Upper lobe of left lung (tissue), 6 donors: ENCODE data around the gene CHRNA3. TPM values are rescaled to one million over a fixed set of nuclear protein-coding genes. Genes with fewer than 3 reads are reported as not detected.

Source experiments
- ATAC-seq, 2 donors: fragments of 200-7000 bp; cut with Tn5 transposase; one replicate each; pipeline ENCODE4 v1.9.1; 2022; ENCODE audit warnings: mild to moderate bottlenecking in 2 of 2, moderate library complexity in 2 of 2; ENCODE audit not compliant: low FRiP score in 2 of 2
- DNase-seq, 2 donors: peaks; one replicate each; pipeline ENCODE4 v3.0.0-alpha.2; 2019 to 2020
- H3K27ac ChIP-seq, 4 donors: fragments of 200-600 bp; sonication (generic); one replicate each; pipeline ENCODE4 v1.5.1; 2016 to 2019
- H3K27me3 ChIP-seq, 4 donors: fragments of 200-600 bp; sonication (generic); one replicate each; pipeline ENCODE4 v1.5.1; 2017 to 2019
- H3K36me3 ChIP-seq, 4 donors: fragments of 200-600 bp; sonication (generic); one replicate each; pipeline ENCODE4 v1.5.1; 2016 to 2019
- H3K4me1 ChIP-seq, 4 donors: fragments of 200-600 bp; sonication (generic); one replicate each; pipeline ENCODE4 v1.5.1; 2018 to 2019
- H3K4me3 ChIP-seq, 4 donors: fragments of 200-600 bp; sonication (generic); one replicate each; pipeline ENCODE4 v1.5.1; 2017 to 2019; ENCODE audit warnings: mild to moderate bottlenecking in 2 of 4, moderate library complexity in 1 of 4
- H3K9me3 ChIP-seq, 4 donors: fragments of 200-600 bp; sonication (generic); one replicate each; pipeline ENCODE4 v1.5.1; 2018 to 2019
- POLR2AphosphoS5 ChIP-seq, 2 donors: sonication (generic); formaldehyde crosslinking; IDR thresholded peaks; one replicate each; pipeline ENCODE4 v1.5.1; 2017; ENCODE audit warnings: antibody characterized with exemption in 2 of 2
- WGBS, 2 donors: methylation state at CpG; one replicate each; pipeline ENCODE4 v1.1.5; 2017 to 2018; 5-methylcytosine and 5-hydroxymethylcytosine counted together
- small RNA-seq, 4 donors: library from RNA; depleted of rRNA; stranded (forward); fragments of <200 nt; gene quantifications; one replicate each; pipeline ENCODE3, GENCODE V24; 2016
- total RNA-seq, 6 donors: library from RNA; depleted of rRNA in 4 of 6; stranded (reverse); fragments of >200 nt in 4 of 6; gene quantifications; one replicate each; pipeline versions ENCODE4 v1.1.0 to v1.2.1, GENCODE V29; 2016 to 2021
- donor health status: DM: no; HTN: no; CAD: no; lungs with moderate emphysema.
- donor health status: DM: no; HTN: yes; CAD: no; lungs with severe emphysema.

CHRNA3 gene
- total RNA-seq, 6 donors from 2014 or later: 0.13 to 0.49 (median 0.22) TPM; not detected in 1

DNA sequence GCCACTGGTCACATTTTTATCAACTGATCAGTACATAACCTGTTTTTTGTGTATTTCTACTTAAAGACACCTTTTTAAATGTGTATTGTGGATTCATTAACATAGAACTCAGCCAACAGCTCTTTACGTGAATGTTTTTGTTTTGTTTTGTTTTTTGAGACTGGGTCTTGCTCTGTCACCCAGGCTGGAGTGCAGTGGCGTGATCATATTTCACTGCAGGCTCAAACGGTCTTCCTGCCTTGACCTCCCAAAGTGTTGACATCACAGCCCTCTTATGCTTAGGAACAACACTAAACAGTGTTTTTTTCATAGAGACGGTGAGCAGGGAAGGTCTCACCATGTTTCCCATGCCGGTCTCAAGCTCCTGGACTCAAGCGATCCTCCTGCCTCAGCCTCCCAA, 70.6 kb downstream of the CHRNA3 start:
- H3K27ac ChIP-seq: no peak overlapping the region
- ATAC-seq: no peak
- TF ChIP-seq POLR2AphosphoS5 (IDR thresholded peaks at IDR 0.05): no peak
- WGBS, 2 donors: 73 to 83% methylated on average over 6 of the region's 6 CpGs
- H3K36me3 ChIP-seq: peaks cover 41 to 62% (median 54%) of the 10 kb centered on the region in 4 donors
- H3K9me3 ChIP-seq: no peaks in the 10 kb centered on the region
- no peaks in the 10 kb centered on the region for H3K27me3 ChIP-seq
- no peak overlapping the region for H3K4me3 ChIP-seq
- H3K4me1 ChIP-seq: no peaks in the 10 kb centered on the region
- DNase-seq: no peak

Small RNA genes lying within 50 kb of the gene (small RNA-seq; reads per million reads assigned to genes)
- 0 reads per million in 4 donors for gene AC067863.2

Other genes starting within 250 kb of the CHRNA3 start
- gene IREB2, start 182.8 kb downstream of the CHRNA3 start, total RNA-seq: 10 to 100 TPM; 26.8 to 51.3 (median 40.8) TPM
- gene HYKK, start 113.4 kb downstream of the CHRNA3 start, total RNA-seq: 1 to 10 TPM; 2.8 to 6.3 (median 3.2) TPM
- gene PSMA4, start 80.6 kb downstream of the CHRNA3 start, total RNA-seq: 100 to 1,000 TPM in 4 of 6 donors, 10 to 100 TPM in 2; 48.2 to 176 (median 120) TPM
- 1 to 10 TPM in 1 of 6 donors, under 1 TPM in 3, not detected in 2; 0.29 to 1.5 (median 0.38) TPM for gene CHRNA5, start 55.5 kb downstream of the CHRNA3 start, total RNA-seq
- not detected for gene CHRNB4, start 20.2 kb upstream of the CHRNA3 start, total RNA-seq
- 10 to 100 TPM in 1 of 6 donors, 1 to 10 TPM in 5; 1.8 to 10.2 (median 5.1) TPM for gene ADAMTS7, start 190.5 kb upstream of the CHRNA3 start, total RNA-seq